Peyer's patch (tissue), 4 donors: Measurements from ENCODE around the gene IFI27L1. TPM values are rescaled to one million over a fixed set of nuclear protein-coding genes. Genes with fewer than 3 reads are reported as not detected.

Experiments
- DNase-seq, 3 donors: peaks; one replicate each; pipeline ENCODE4 v3.0.0-alpha.2; 2017 to 2019
- H3K27ac ChIP-seq, 4 donors: fragments of 200-600 bp; sonication (generic); one replicate each; pipeline ENCODE4 v1.5.1; 2016 to 2019
- H3K27me3 ChIP-seq, 2 donors: fragments of 200-600 bp; sonication (generic); one replicate each; pipeline ENCODE4 v1.5.1; 2019
- H3K36me3 ChIP-seq, 3 donors: fragments of 200-600 bp; sonication (generic); one replicate each; pipeline ENCODE4 v1.5.1; 2016 to 2019
- H3K4me1 ChIP-seq, 4 donors: fragments of 200-600 bp; sonication (generic); one replicate each; pipeline ENCODE4 v1.5.1; 2016 to 2019
- H3K4me3 ChIP-seq, 4 donors: fragments of 200-600 bp; sonication (generic); 1 replicate in 3 of 4; 2 replicates in 1 of 4; pipeline ENCODE4 v1.5.1; 2016 to 2019; ENCODE audit warnings: mild to moderate bottlenecking in 1 of 4
- H3K9me3 ChIP-seq, 4 donors: fragments of 200-600 bp; sonication (generic); one replicate each; pipeline ENCODE4 v1.5.1; 2016 to 2019; ENCODE audit warnings: mild to moderate bottlenecking in 1 of 4
- CTCF ChIP-seq, 6 experiments: fragments of 450-650 bp in 4 of 6; fragments of 200-600 bp in 2 of 6; sonication (generic) in 1 of 6; IDR thresholded peaks; one replicate each; pipeline ENCODE4 v1.5.1; 2017 to 2019; ENCODE audit warnings: antibody characterized with exemption in 6 of 6, mild to moderate bottlenecking in 3 of 6, moderate library complexity in 1 of 6
- POLR2A ChIP-seq, 2 donors: fragments of 450-650 bp; IDR thresholded peaks; one replicate each; pipeline ENCODE4 v1.5.1; 2017; ENCODE audit warnings: antibody characterized with exemption in 2 of 2, mild to moderate bottlenecking in 2 of 2, moderate library complexity in 2 of 2
- total RNA-seq, 4 donors: library from RNA; depleted of rRNA; stranded (reverse); fragments of >200 nt; gene quantifications; one replicate each; pipeline ENCODE4 v1.1.0, GENCODE V29; 2016

The IFI27L1 gene
- total RNA-seq, 4 donors from 2014 or later = 4.9 to 14.7 (median 6.6) TPM

GRCh38 chr14:94104731-94105130, 23.6 kb downstream of the IFI27L1 start:
- Histone ChIP-seq H3K4me1 (peaks cover 0 to 2% (median 0%) of the 10 kb centered on the region in 4 donors), H3K27ac (no peak overlapping the region), H3K4me3 (no peak overlapping the region), H3K36me3 (no peaks in the 10 kb centered on the region), H3K9me3 (no peaks in the 10 kb centered on the region), H3K27me3 (no peaks in the 10 kb centered on the region)
- TF ChIP-seq POLR2A (IDR thresholded peaks at IDR 0.05) (no peak), CTCF (IDR thresholded peaks at IDR 0.05) (no peak)
- no peak for DNase-seq

GRCh38 chr14:94109915-94110250, 28.8 kb downstream of the IFI27L1 start:
- no peaks in the 10 kb centered on the region for H3K27me3 ChIP-seq
- peak in 1 of 3 donors; percentile 39 for DNase-seq
- no peak for TF ChIP-seq CTCF (IDR thresholded peaks at IDR 0.05)
- no peak for TF ChIP-seq POLR2A (IDR thresholded peaks at IDR 0.05)
- peak overlapping the region; percentile 17 to 94 (median 76) for H3K27ac ChIP-seq
- no peaks in the 10 kb centered on the region for H3K36me3 ChIP-seq
- H3K4me3 ChIP-seq = peak overlapping the region in 1 of 4 donors; percentile 45
- H3K4me1 ChIP-seq = peaks cover 0 to 35% (median 3%) of the 10 kb centered on the region in 4 donors
- H3K9me3 ChIP-seq = no peaks in the 10 kb centered on the region

GRCh38 chr14:94110552-94111181, 29.6 kb downstream of the IFI27L1 start, which contains the start of gene IFI27:
Gene IFI27, plus strand, starts transcription at chr14:94110736.
- peak within 1 kb of the TSS; percentile 58 to 94 (median 76) for H3K27ac ChIP-seq
- H3K4me1 ChIP-seq = peaks cover 0 to 37% (median 3%) of the 10 kb centered on the region in 4 donors
- peak in 2 of 3 donors; percentile 62 to 81 for DNase-seq
- TF ChIP-seq POLR2A (IDR thresholded peaks at IDR 0.05) (peak; percentile 67 to 79), CTCF (IDR thresholded peaks at IDR 0.05) (no peak)
- no peaks in the 10 kb centered on the region for H3K9me3 ChIP-seq
- H3K27me3 ChIP-seq = no peaks in the 10 kb centered on the region
- peak within 1 kb of the TSS; percentile 24 to 60 (median 35) for H3K4me3 ChIP-seq
- H3K36me3 ChIP-seq = no peaks in the 10 kb centered on the region

GRCh38 chr14:94111276-94112095, 30.4 kb downstream of the IFI27L1 start:
- TF ChIP-seq CTCF (IDR thresholded peaks at IDR 0.05) (no peak), POLR2A (IDR thresholded peaks at IDR 0.05) (no peak)
- Histone ChIP-seq H3K4me1 (peaks cover 0 to 37% (median 3%) of the 10 kb centered on the region in 4 donors), H3K9me3 (no peaks in the 10 kb centered on the region), H3K27ac (peak overlapping the region; percentile 58 to 94 (median 76)), H3K4me3 (peak overlapping the region; percentile 24 to 60 (median 35)), H3K36me3 (no peaks in the 10 kb centered on the region), H3K27me3 (no peaks in the 10 kb centered on the region)
- peak in 1 of 3 donors; percentile 42 for DNase-seq

- DNase-seq = peak in 1 of 3 donors; percentile 52
- peak overlapping the region in 3 of 4 donors; percentile 47 to 74 (median 66) for H3K27ac ChIP-seq
- H3K4me3 ChIP-seq = peak overlapping the region in 2 of 4 donors; percentile 37 to 45
- H3K36me3 ChIP-seq = no peaks in the 10 kb centered on the region
- no peak for TF ChIP-seq CTCF (IDR thresholded peaks at IDR 0.05)
- no peak for TF ChIP-seq POLR2A (IDR thresholded peaks at IDR 0.05)
- H3K4me1 ChIP-seq = peaks cover 0 to 37% (median 3%) of the 10 kb centered on the region in 4 donors
- H3K9me3 ChIP-seq = no peaks in the 10 kb centered on the region
- no peaks in the 10 kb centered on the region for H3K27me3 ChIP-seq
Measured at GRCh38 chr14:94112513-94113063, 31.5 kb downstream of the IFI27L1 start.
